Common myeloid progenitor, CD34-positive (primary cell): Measurements from ENCODE around the gene AHDC1.

Source experiments
- CTCF ChIA-PET: fragments of 350-600 bp; sonication (Branson Sonifier 250); formaldehyde crosslinking; loops from one replicate; lab custom pipeline; 2021; ENCODE audit warnings: antibody characterized with exemption; lab: Charles Lee
- POLR2A ChIA-PET: fragments of 350-600 bp; sonication (Branson Sonifier 250); formaldehyde crosslinking; loops from one replicate; lab custom pipeline; 2021; ENCODE audit warnings: antibody characterized with exemption; lab: Charles Lee
- DNase-seq, 3 donors: peaks; one replicate each; pipeline versions ENCODE4 v3.0.0 to v3.0.0-alpha.2; 2013
- H3K27ac ChIP-seq, 2 experiments: 1 replicate in 1 of 2; 2 replicates in 1 of 2; pipeline ENCODE4 v1.7.0; 2013; ENCODE audit warnings: inconsistent platforms in 2 of 2, low read length in 2 of 2, mild to moderate bottlenecking in 2 of 2, low read depth in 1 of 2, moderate library complexity in 1 of 2; ENCODE audit not compliant: severe bottlenecking in 2 of 2, insufficient read depth in 1 of 2, poor library complexity in 1 of 2
- H3K27me3 ChIP-seq, 5 experiments: replicated peaks in 2 of 5; 1 replicate in 3 of 5; 2 replicates in 2 of 5; pipeline versions ENCODE4 v1.6.1 to v1.7.0; 2013; ENCODE audit warnings: low read length in 4 of 5, mild to moderate bottlenecking in 2 of 5, moderate library complexity in 2 of 5, inconsistent platforms in 1 of 5; ENCODE audit not compliant: insufficient read depth in 5 of 5, control insufficient read depth in 4 of 5
- H3K36me3 ChIP-seq, 4 experiments: 1 replicate in 2 of 4; 2 replicates in 2 of 4; pipeline versions ENCODE4 v1.6.1 to v1.7.0; 2013; ENCODE audit warnings: low read length in 3 of 4, control low read depth in 1 of 4, mild to moderate bottlenecking in 1 of 4; ENCODE audit not compliant: control insufficient read depth in 4 of 4, insufficient read depth in 4 of 4
- H3K4me1 ChIP-seq, 4 experiments: 1 replicate in 3 of 4; 2 replicates in 1 of 4; pipeline versions ENCODE4 v1.6.1 to v1.7.1; 2013; ENCODE audit warnings: low read length in 3 of 4, mild to moderate bottlenecking in 3 of 4, control low read depth in 1 of 4, inconsistent platforms in 1 of 4, moderate library complexity in 1 of 4; ENCODE audit not compliant: control insufficient read depth in 4 of 4, insufficient read depth in 4 of 4; ENCODE audit errors: control extremely low read depth in 1 of 4
- H3K4me3 ChIP-seq, 7 experiments: 1 replicate in 4 of 7; 2 replicates in 3 of 7; pipeline versions ENCODE4 v1.5.1 to v1.7.0; 2013; ENCODE audit warnings: mild to moderate bottlenecking in 7 of 7, low read length in 6 of 7, moderate library complexity in 6 of 7, inconsistent platforms in 2 of 7, low read depth in 2 of 7, control low read depth in 1 of 7; ENCODE audit not compliant: insufficient read depth in 4 of 7, control insufficient read depth in 1 of 7; ENCODE audit errors: extremely low read depth in 1 of 7
- H3K9me3 ChIP-seq, 5 experiments: 1 replicate in 4 of 5; 2 replicates in 1 of 5; pipeline versions ENCODE4 v1.6.1 to v1.7.1; 2013; ENCODE audit warnings: low read length in 4 of 5, mild to moderate bottlenecking in 2 of 5, inconsistent platforms in 1 of 5, low read depth in 1 of 5, moderate library complexity in 1 of 5; ENCODE audit not compliant: control insufficient read depth in 4 of 5, insufficient read depth in 2 of 5; ENCODE audit errors: control extremely low read depth in 1 of 5
- WGBS: methylation state at CpG from one replicate; pipeline ENCODE4 v1.1.5; 2013; ENCODE audit not compliant: insufficient coverage; 5-methylcytosine and 5-hydroxymethylcytosine counted together

AHDC1 gene

DNA sequence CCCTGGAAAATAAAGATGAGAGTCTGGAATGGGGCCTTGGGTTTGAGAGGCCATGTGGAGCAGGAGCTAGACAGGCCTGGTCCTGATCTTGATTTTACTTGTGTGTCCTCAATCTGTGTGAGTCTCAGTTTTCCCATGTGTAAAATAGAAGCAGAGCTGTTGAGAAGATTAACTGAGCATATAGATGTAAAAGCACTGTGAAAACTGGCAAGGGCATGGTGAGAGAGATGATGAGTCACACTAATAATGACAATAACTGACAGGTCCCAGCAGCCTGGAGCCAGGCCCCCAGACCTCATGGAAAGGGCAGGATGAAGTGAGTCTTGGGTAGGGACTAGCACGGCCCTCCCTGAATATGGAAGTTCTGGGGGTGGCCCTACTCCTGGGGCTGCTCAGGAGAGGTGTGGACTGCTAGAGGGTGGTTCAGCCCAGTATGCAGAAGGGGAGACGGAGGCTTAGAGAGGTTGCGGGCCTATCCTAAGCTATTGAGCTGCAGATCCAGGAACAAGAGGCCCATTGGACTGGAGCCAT lies 2.8 kb upstream of the AHDC1 start:
- CTCF ChIA-PET, result interaction anchor here (0.7 to 20.5 kb wide), 32 partner anchors 9 to 308 kb away, joined by 3 to 311 read pairs (median 6); partner anchors contain the start of genes FGR and MAP3K6
- no peaks in the 10 kb centered on the region for H3K27me3 ChIP-seq
- H3K4me3 ChIP-seq, result no peak overlapping the region
- DNase-seq, result peak in 2 of 3 donors; percentile 39 to 45
- H3K36me3 ChIP-seq, result no peaks in the 10 kb centered on the region
- POLR2A ChIA-PET, result interaction anchor here (0.5 kb wide), 1 partner anchor 114 kb away, joined by 3 read pairs; no protein-coding TSS in a partner anchor
- peaks cover 0 to 67% (median 45%) of the 10 kb centered on the region in 4 experiments for H3K4me1 ChIP-seq
- WGBS, result 88% methylated on average over 3 of the region's 3 CpGs
- no peaks in the 10 kb centered on the region for H3K9me3 ChIP-seq
- no peak overlapping the region for H3K27ac ChIP-seq

DNA sequence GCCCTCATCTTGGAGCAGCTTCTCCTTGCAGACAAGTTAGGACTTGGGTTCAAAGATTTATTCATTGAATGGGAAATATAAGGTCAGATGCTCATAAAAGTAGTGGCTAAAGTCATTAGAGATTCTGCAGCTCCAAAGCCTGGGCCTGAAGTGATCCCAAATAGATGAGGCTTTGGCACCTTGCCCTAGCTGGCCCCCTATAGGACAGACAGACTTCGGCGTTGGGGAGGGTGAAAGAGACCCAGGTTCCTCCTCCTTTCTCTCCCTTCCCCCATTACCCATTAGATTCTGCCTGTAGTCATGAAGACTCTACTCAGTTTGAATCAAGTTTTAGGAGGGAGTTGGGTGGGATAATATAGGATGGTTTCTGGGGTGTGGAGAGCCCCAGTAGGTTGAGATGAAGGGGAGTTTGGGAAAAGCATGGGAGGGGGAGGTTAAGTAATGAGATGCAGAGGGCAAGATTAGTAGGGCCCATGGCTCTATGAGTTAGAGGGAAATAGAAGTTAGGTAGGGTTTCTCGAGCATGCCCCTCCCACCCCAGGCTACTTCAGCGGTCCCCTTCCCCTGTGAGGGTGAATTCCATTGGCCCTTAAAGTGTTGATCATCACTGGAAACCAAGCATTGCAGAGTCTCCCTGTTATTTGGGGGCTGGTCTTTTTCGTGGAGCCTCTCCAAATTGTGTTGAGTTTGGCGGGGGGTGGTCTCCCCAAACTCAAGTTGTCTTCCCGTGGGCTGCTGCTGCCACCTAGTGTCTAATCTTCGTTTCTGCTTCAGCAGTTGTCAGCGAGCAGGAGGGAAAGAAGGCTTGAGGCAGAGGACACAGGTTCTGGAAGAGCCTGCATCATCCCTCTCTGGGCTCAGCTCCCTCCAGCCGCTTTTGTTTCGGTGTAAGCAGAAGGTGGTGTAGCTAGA lies 2.1 kb upstream of the AHDC1 start:
- Histone ChIP-seq H3K4me3 (peak overlapping the region in 2 of 7 experiments; percentile 28 to 30), H3K36me3 (no peaks in the 10 kb centered on the region), H3K4me1 (peaks cover 1 to 75% (median 52%) of the 10 kb centered on the region in 4 experiments), H3K27me3 (no peaks in the 10 kb centered on the region), H3K9me3 (no peaks in the 10 kb centered on the region), H3K27ac (no peak overlapping the region)
- peak; percentile 72 to 85 (median 83) for DNase-seq
- CTCF ChIA-PET, result interaction anchor here (0.6 to 20.5 kb wide), 40 partner anchors 9 to 1157 kb away, joined by 3 to 311 read pairs (median 5); partner anchors contain the start of gene FGR
- WGBS, result 2% methylated on average over 7 of the region's 11 CpGs
- POLR2A ChIA-PET, result interaction anchor here (0.7 kb wide), 1 partner anchor 35 kb away, joined by 3 read pairs; no protein-coding TSS in a partner anchor

DNA sequence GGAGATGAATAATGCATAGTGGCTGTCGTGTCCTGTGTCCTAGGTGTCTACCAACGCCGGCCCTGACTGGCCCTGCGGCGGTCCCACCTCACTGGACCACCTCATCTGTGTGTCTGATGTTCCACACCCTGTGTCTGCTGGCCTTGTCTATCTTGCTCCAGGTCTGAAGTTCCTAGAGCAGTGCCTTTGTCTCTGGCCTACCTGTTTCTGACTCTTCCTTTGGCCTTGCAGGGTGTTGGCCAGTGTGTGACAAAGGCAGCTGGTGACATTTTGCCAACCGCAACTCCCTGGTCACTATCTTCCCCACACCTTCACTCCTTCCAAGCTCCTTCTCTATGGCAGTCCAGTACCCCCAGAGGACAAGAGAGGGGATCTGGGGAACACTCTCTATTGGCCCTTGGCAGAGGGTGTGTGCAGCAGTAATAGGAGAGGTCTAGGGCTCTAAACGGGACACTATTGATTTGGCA lies 1.4 kb upstream of the AHDC1 start:
- 94% methylated on average over 6 of the region's 7 CpGs for WGBS
- H3K4me3 ChIP-seq, result no peak overlapping the region
- no peak for DNase-seq
- CTCF ChIA-PET, result interaction anchor here (0.6 to 20.5 kb wide), 23 partner anchors 10 to 1158 kb away, joined by 3 to 311 read pairs (median 6); partner anchors contain the start of gene FGR
- peaks cover 3 to 81% (median 60%) of the 10 kb centered on the region in 4 experiments for H3K4me1 ChIP-seq
- POLR2A ChIA-PET, result interaction anchor here (0.7 kb wide), 1 partner anchor 35 kb away, joined by 3 read pairs; no protein-coding TSS in a partner anchor
- no peak overlapping the region for H3K27ac ChIP-seq
- no peaks in the 10 kb centered on the region for H3K27me3 ChIP-seq
- H3K9me3 ChIP-seq, result no peaks in the 10 kb centered on the region
- H3K36me3 ChIP-seq, result no peaks in the 10 kb centered on the region

GRCh38 chr1:27604579-27605299 lies 795 bp upstream of the AHDC1 start:
- H3K4me1 ChIP-seq, result peaks cover 3 to 83% (median 65%) of the 10 kb centered on the region in 4 experiments
- no peaks in the 10 kb centered on the region for H3K27me3 ChIP-seq
- peak overlapping the region; percentile 74 to 89 (median 83) for H3K4me3 ChIP-seq
- no peak overlapping the region for H3K27ac ChIP-seq
- ChIA-PET POLR2A (interaction anchor here (0.6 to 1.2 kb wide), 2 partner anchors 12 to 35 kb away, joined by 3 to 4 read pairs; no protein-coding TSS in a partner anchor), CTCF (interaction anchor here (0.9 to 20.5 kb wide), 20 partner anchors 18 to 310 kb away, joined by 3 to 311 read pairs (median 6); partner anchors contain the start of gene FGR)
- no peaks in the 10 kb centered on the region for H3K9me3 ChIP-seq
- WGBS, result 48% methylated on average over 18 of the region's 21 CpGs
- DNase-seq, result no peak
- H3K36me3 ChIP-seq, result no peaks in the 10 kb centered on the region

DNA sequence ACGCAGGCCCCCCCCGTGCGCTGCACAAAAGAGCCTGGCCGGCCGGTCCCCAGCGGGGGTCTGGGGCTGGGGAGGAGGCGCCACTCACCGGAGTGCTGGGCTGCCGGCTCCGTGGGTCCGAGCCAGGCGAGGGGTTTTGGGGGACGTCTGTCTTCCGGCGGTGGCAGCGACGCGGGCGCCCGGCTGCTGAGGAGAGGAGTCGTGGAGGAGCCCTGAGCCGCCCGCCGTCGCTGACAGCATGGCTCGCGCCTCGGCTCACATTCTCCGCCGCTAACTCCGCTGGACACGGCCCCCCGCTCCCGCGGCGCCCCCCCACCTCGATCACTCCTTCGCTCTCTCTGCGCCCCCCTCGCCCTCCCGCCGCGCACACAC lies 649 bp downstream of the AHDC1 start:
- H3K4me1 ChIP-seq, result peaks cover 3 to 85% (median 75%) of the 10 kb centered on the region in 4 experiments
- POLR2A ChIA-PET, result interaction anchor here (1.2 kb wide), 1 partner anchor 33 kb away, joined by 4 read pairs; no protein-coding TSS in a partner anchor
- peak overlapping the region; percentile 74 to 89 (median 83) for H3K4me3 ChIP-seq
- DNase-seq, result peak; percentile 19 to 60 (median 45)
- CTCF ChIA-PET, result interaction anchor here (3.1 to 20.5 kb wide), 6 partner anchors 22 to 201 kb away, joined by 28 to 311 read pairs (median 59); partner anchors contain the start of gene FGR
- no peaks in the 10 kb centered on the region for H3K27me3 ChIP-seq
- no peaks in the 10 kb centered on the region for H3K9me3 ChIP-seq
- peak overlapping the region in 1 of 2 experiments; percentile 79 for H3K27ac ChIP-seq
- WGBS, result 0% methylated on average over 17 of the region's 43 CpGs
- no peaks in the 10 kb centered on the region for H3K36me3 ChIP-seq
